MM.1S (cell line): ENCODE measurements around the gene GSC2.

ENCODE experiments used
- CTCF ChIP-seq: fragments of 300-600 bp; sonication (generic); IDR thresholded peaks from 2 replicates; pipeline ENCODE4 v1.5.1; 2016; ENCODE audit warnings: antibody characterized with exemption, low read length, mixed read lengths
- EZH2 ChIP-seq: fragments of 300-600 bp; sonication (generic); optimal IDR thresholded peaks from 2 replicates; pipeline ENCODE3; 2017; ENCODE audit warnings: low read depth, mild to moderate bottlenecking, antibody characterized with exemption, low read length, mixed read lengths
- EZH2phosphoT487 ChIP-seq: fragments of 300-600 bp; sonication (generic); IDR thresholded peaks from 2 replicates; pipeline ENCODE4 v1.6.1; 2018; ENCODE audit warnings: antibody characterized with exemption, low read length

DNA sequence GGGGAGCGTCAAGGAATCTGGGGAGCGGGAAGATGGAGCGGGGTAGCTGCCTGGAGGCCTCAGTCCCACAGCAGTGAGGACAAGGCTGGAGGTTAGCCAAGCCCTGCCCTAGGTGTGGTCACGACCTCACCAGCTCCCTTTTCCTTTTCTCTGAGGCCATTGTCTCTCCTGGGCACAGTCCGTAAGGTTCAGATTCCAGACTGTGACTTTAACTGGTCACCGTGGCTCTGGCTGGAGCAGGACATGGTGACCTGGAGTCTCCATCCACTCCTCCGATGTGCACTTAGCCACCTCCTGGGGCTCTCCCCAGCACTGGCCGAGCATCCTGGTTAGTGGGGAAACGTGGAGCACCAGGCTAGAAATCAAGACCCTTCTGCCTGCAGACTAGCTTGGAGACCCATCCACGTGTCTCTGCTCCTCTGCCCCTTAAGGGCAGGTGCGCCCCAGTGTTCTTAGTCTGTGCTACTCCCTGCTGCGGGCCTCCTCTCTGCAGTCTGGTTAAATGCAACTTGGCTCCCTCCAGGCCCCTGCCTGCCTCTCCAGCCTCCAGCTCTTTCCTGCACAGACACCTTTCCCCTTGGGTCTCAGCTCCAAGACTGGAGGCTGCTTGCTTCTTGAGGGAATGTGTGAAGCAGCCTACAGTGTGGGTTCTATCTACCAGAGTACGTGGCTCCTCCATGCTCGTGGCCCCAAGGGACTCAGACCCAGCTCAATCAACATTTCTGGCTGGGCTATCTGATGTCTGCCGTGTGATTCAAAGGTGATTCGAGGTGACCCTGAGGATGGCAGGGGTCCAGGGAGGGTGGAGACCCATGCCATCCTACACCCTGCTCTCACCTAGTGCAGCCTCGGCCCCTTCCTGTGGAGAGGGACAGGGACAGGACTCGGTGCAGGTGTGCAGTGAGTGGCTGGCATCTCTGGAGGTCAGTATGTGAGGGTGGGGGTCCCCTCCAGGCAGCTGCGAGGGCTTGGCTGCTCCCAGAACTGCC, 23.2 kb upstream of the GSC2 start:
- TF ChIP-seq CTCF (no peak), EZH2 (no peak), EZH2phosphoT487 (no peak)
